GM18499 (cell line): ENCODE results near the gene ANKS4B.
"Not testable (repeated sequence)": the region's sequence is repeated elsewhere in the genome, so short reads cannot be mapped to it uniquely, and the experiment has no call there.

Source experiments
- ATAC-seq: cut with Tn5 transposase; IDR thresholded peaks from one replicate; pipeline ENCODE4 v1.9.1; 2021; ENCODE audit warnings: moderate number of reproducible peaks; ENCODE audit not compliant: insufficient read depth, unreplicated experiment

ANKS4B gene

DNA sequence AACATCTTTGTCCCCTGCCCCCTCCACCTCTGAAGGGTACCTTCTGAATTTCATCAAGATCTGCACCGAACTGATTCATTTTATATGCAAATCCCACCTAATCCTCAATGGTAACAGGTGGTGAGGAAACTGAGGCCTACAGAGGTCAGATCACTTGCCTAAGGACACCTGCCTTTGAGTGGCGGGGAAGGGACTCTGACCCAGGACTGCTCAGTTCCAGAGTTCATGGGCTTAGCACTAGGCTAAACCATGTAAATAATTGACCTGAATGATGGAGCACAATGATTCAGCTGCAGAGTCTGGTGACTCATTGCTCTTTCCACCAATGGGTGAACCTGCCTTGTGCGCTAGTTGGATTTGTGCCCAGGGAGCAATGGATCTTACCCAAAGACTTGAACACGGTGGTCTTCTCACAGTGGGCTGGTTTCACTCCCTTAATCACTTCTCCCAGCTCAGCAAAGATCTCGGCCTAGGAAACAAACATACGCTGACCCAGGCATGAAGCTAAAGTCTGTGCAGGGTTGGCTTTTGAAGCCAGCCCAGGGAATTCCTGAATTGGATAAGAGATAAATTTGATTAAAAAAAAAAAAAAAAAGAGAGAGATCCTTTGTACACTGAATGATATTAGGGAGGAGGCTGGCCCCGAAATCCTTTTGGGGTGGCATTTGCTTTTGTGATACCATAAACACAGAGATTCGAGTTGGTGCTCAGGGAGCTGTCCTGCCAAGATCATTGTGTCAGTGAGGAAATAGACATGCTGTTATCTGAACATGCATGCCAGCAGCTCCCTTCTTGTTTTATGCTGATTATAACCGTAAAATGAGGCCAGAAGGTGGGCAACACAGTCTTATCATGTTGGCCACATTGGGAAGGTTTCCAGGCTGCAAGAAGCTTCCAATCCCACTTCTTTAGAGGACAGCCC is 27.6 kb downstream of the ANKS4B start:
- no peak for ATAC-seq

DNA sequence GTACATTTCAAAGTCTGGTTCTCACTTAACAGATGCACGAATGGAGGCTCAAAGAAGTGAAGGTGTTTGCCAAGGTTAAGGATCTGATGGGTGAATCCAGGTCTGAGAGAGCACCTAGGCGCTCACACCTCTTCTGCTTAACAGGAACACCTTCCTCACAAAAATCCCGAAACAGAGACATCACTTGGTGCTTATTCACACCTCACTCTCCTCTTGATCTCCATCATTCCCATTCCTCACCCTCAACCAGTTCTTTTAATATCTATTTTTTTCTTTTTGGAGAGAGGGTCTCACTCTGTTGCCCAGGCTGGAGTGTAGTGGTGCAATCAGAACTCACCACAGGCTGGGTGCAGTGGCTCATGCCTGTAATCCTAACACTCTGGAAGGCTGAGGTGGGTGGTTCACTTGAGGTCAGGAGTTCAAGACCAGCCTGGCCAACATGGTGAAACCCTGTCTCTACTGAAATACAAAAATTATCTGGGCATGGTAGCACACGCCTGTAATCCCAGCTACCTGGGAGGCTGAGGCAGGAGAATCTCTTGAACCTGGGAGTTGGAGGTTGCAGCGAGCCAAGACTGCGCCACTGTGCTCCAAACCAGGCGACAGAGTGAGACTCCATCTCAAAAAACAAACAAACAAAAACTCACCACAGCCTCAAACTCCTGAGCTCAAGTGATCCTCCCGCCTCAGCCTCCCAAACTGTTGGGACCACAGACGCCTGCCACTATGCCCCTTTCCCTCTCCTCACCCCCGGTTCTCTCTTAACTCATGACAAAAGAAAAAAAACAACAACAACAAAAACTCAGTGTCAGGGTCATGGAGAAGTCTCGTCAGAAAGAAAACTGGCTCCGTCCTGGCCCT is 29.5 kb downstream of the ANKS4B start:
- no peak for ATAC-seq

DNA sequence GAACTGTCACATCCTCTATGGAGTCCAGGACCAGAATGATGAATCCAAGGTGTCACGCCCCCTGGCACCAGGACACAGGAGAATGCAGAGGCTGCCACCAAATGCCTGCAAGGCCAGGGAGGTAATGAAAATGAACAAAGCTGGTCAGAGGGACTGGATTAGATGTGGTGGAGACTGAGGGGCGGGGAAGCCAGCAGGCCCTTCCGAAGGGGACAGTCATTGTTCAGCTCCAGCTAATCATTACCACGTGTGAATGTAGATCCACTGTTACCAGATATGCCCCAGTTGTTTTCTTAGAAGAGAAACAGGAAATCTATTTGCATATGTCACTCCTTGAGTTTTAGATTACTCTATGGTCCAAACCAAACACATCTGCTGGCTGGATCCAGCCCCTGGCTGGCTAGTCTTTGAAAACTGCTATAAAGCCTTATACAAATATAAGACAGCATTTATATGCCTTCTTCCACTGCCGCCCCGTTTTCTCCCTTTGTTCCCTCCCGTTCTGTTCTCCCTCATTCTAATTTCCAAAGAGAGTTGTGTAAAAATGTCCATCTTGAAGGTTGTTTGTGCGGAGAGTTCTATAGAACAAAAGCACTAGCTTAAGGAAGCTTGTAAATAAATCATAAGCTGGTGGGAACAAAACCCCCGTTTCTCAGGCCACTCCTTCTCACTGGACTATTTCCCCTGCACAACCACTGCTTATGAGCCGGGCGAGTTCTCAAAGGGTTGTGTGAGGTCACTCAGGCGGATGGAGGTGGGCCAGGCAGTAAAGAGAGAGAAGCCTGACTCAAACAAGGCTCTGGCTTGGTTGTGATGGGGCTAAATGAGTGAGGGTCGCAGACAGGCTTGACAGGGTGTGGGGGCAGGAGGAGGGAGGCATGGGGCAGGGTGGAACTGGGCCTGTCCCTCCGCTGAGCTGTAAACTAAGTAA is 30.4 kb downstream of the ANKS4B start:
- no peak for ATAC-seq

DNA sequence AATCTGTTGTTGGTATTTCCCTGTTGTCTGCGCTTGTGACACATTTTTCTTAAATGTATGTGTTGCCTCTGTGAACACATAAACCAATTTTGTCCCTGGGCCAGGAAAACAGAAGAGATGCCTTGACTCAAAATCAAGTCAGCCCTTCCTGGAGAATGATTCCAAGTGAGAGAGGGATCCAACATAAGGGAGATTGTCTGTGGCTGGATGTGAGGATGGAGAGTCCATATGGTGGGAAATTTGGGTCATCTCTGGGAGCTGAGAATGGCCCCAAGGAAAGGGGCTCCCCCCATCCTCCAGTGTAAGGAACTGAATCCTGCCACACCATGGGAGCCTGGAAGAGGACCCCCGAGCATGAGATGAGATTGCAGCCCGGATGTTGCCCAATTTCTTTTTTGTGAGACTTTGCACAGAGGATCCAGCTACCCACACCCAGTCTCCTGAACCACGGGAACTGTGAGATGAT is 31.1 kb downstream of the ANKS4B start:
- no peak for ATAC-seq

DNA sequence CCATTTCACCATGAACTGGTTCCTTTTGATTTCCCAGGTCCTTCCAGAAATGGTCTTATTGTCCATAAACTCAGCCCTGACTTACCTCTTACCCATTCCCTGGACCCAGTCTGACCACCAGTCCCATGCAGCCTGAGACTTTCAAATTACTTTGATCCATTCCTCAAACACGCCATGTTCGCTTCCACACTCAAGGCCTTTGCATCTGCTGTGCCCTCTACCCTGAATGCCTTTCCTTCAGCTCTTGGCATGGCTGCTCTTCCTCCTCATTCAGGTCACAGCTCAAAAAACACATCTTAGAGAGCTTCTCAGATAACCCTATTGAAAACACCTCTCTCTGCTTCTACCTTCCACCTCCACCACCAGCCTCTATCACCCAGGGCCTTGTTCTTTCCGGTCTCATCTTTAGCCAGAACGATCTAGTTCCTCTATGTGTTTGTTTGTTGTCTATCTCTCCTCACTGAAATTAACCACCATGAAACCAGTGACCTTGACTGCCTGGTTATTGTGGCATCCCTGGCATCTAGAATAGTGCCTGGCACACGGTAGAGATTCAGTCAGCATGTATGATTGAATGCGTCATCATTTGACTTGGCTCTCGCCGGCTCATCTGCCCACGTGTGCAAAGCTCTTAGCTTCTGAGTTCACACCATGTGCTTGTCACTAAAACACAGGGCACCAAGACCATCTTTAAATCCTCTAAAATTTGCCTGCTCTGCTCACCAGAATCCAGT is 31.8 kb downstream of the ANKS4B start:
- no peak for ATAC-seq

DNA sequence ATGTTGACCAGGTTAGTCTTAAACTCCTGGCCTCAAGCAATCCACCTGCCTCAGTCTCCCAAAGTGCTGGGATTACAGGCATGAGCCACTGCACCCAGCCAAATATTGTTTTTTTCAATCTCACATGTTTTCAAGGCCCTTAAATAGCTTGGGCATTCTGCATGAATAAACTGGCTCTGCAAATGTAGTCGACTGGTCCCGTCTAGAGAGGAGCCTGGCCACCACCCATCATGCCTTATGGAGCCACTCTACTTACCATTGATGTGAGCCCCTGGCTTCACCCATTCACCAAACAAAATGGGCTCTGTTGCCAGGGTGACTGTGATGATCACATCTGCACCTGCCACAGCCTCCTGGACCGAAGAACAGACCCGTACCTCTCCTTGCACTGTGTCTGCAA is 33.8 kb downstream of the ANKS4B start:
- ATAC-seq: no peak

DNA sequence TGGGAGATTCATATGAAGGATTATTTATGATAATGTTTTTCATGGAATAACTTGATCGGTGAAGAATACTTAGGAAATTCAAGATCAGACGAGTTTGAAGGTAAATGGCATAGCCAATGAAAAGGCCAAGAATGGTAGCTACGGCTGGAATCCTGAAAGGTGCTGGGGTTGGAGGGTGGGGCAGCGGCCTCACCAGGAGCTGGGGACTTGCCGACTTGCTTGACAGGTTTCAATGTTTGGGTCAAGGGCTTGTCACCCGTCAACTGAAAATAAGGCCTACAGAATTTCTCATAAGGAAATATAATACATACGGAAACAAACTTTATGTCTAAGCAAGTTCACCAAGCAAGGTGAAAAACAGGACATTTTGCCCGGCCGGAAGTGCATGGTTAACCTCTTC is 34.7 kb downstream of the ANKS4B start:
- no peak for ATAC-seq

DNA sequence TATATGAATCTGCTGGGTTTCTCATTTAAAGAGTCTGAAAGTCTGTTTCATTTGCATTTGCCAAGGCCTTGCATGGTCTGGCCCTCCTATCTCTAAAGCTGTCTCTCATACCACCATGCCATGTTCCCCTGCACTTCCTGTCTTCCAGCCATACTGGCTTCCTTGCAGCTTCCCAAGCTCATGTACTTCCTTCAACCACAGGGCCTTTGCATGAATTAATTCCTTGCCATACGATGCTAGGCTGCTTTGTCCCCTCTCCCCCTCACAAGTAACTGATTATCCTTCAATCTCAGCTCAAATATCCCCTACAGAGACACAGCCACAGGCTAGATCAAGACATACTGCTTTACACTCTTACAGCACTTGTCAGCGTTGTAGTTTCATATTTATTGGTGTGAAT is 38.8 kb downstream of the ANKS4B start:
- no peak for ATAC-seq

DNA sequence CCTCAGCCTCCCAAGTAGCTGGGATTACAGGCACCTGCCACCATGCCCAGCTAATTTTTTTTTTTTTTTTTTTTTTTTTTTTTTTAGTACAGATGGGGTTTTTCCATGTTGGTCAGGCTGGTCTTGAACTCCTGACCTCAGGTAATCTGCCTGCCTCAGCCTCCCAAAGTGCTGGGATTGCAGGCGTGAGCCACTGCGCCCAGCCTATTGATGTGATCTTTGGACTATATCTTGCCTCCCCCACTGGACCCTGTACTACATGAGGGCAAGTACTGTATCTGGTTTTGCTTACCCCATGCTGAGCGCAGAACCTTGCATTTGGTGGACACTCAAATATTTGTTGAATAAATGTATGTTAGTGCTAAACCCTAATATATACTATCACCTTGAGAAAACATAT is 39.3 kb downstream of the ANKS4B start:
- ATAC-seq: not testable (repeated sequence)

DNA sequence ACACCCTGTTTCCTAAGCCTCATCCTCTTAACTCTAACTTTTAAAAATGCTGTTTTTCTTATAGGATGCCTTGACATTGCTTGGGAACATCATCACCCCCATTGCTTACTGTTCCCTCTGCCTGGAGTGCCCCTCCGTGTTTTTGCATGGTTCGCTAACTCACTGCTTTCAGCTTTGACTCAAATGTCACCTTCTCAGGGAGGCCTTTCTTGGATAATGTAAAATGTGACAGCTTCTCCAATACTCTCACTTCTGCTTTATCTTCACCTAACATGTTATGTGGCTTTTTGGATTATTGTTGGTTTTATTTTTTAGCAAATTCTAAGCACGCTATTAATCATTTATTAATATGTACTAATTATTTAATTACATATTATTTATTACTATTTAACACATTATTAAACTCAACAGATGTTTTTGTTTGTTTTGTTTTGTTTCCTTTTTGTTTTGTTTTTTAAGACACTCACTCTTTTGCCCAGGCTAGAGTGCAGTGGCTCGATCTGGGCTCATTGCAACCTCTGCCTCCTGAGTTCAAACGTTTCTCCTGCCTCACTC is 40.8 kb downstream of the ANKS4B start:
- no peak for ATAC-seq

DNA sequence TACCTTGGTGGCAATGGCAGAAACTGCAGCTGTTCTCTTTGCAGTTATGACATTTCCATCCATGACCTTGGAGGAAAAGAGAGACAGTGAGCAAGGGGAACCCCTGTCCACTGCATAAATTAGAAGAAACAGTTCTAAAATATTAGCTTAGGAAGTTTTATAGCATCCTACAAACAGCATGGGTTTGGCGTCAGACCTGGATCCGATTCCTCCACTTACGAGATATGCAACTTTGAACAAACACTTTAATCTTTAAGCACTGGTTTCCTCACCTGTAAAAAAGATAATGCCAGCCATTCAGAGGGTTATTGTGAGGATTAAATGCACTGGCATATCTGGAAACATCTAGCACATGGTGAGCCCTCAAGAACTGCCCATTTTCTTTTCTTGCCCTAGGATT is 42.0 kb downstream of the ANKS4B start:
- no peak for ATAC-seq

DNA sequence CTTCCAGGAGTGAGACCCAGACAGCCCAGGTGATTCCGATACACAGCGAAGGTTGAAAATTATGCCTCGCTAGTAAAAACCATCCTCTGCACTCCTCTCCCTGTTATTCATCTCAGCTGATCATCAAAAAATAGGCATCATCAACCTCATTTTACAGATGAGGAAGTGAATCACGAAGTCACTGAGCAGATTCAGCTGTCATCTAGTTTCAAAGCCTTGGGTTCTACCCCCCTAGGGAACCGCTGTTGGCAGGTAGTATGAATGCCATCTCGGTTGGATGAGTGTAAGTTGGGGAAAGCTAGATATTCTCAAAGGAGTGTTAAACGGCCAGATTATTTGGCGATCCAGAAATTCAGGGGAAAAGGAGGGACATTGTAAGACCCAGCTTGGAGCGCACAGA is 42.6 kb downstream of the ANKS4B start:
- no peak for ATAC-seq

DNA sequence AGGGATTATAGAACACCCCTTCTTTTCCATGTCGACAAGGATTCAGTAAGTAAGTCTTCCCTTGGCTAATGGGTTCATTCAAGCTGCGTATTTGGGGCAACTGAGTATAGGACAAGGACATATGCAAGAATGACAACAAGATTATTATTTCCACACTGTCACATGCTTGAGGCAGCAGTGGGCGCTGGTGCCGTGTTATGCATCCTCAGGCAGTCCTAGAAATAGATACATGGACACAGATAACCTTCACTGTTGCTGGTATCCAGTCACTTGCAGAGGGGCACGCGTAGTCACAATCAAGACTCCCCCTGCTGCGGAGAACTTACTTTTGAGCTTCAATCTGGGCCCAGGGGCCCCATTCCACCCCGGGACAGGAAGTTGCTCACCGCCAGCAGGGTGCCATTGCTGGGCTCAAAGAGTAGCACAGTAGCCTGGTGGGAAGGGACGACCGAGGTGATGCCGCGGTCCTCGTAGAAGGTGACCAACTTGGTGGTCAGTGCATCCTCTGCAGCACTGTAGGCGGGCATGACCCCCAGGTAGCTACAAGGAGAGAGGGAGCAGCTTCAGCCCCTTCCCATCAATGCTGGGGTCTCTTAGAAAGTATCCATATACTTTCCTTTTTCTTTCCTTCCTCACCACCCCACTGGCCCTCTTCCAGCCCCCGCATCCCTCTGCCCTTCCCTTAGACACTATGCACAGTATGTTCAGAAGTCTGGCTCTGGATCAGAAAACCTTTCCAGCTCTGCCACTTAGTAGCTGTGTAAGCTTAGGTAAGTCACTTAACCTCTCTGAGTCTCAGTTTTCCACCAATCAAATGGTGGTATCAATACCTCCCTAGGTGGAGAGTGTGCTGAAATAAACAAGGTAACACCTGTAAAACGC is 43.8 kb downstream of the ANKS4B start:
- no peak for ATAC-seq

DNA sequence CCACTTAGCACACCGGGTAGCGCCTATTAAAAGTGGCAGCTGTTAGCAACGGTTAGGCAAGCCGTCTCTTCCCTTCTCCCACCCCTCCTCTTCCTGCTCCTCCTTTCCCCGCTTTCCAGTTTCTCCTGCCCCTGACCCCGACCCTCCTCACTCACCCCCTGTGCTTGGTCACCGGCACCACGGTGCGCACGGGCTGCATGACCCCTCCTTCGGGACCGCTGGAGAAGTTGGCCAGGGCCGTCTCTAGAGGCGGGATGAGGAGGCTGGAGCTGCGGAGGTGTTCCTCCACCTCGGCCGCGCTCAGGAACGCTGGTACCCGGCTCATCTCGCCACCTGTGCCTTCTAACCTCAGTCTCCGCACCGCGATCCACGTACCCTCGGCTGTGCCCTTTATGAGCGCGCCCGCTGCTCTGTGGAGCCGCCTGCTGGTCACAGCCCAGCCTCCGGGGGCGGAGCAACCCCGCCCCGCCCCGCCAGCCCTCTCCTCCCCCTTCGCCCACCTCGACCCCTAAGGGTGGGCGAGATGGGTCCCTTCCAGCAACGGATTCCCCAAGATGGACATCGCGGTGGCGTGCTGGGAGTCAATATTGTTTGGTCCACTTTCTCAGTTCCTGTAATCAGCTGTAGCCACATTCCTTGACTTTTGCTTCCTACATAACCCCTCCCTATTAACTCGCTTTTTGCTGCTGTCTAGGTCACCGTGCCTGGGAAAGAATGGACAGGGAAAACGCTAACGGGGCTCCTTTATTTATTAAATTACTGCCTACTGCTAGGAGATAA is 44.6 kb downstream of the ANKS4B start, which contains the start of gene CRYM:
TSS of gene CRYM (minus strand) at position 364 of the 780 bp plus-strand sequence. CDS start at position 325, 39 bp downstream.
- no peak for ATAC-seq

DNA sequence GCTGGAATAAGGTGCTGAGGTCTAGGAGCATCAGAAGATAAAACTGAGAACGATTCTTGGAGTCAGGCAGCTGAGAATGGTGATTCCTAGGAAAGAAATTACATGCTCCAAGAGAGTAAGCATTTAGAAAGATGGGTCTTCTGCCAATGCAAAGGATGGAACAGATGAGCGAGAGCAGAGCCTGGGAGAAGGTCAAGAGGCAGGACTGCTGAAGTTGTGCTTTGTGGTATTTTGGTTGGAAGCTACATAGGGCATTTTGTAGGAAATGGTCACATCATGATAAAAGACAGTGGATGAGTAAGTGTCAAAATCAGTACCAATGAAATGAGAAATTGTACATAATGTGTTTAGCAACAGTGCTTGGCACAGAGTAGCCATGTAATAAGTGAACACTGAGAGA is 46.0 kb downstream of the ANKS4B start:
- ATAC-seq: no peak

DNA sequence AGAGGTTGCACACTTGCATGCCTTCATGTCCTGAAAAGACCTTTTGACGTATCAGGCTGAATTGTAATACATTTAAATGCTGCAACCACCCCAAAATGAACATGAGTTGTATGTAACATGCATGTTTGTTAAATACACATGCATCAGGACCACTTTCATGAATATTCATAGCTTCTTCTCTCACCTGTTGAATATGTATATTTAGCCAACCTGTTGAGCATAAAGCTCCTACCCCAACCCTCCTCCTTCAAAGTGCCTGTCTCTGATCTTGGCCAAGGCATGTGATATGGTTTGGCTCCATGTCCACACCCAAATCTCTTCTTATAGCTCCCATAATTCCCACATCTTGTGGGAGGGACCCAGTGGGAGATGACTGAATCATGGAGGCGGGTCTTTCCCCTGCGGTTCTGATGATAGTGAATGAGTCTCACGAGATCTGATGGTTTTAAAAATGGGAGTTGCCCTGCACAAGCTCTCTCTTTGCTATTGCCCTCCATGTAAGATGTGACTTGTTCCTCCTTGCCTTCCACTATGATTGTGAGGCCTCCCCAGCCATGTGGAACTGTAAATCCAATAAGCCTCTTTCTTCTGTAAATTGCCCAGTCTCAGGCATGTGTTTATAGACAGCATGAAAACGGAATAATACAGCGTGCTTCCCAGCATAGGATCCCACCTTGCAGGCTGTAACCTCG is 48.3 kb downstream of the ANKS4B start:
- ATAC-seq: no peak
